ENCODE data around the gene METTL8.

DNA sequence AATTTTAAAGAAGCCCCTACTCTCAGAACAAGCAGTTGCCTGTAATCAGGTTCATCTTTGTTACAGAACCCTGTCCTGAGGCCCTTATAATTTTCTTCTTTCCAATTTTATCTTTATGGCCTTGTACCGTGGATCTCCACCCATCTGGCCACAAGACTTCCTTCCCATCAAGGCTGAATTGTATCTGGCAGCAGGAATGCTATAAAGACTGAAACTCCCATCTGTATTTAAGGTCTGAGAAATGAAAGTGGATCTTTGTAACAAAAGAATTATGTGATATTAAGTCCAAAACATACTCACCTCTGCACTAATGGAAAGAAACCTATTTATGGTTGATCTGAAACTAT lies 91.8 kb downstream of the METTL8 start:
- TF ChIP-seq POLR2A (IDR thresholded peaks at IDR 0.05): no peak
- TF ChIP-seq, protein P1, sequence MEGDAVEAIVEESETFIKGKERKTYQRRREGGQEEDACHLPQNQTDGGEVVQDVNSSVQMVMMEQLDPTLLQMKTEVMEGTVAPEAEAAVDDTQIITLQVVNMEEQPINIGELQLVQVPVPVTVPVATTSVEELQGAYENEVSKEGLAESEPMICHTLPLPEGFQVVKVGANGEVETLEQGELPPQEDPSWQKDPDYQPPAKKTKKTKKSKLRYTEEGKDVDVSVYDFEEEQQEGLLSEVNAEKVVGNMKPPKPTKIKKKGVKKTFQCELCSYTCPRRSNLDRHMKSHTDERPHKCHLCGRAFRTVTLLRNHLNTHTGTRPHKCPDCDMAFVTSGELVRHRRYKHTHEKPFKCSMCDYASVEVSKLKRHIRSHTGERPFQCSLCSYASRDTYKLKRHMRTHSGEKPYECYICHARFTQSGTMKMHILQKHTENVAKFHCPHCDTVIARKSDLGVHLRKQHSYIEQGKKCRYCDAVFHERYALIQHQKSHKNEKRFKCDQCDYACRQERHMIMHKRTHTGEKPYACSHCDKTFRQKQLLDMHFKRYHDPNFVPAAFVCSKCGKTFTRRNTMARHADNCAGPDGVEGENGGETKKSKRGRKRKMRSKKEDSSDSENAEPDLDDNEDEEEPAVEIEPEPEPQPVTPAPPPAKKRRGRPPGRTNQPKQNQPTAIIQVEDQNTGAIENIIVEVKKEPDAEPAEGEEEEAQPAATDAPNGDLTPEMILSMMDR (IDR thresholded peaks at IDR 0.05): no peak
